H1 (cell line): ENCODE data around the gene PMFBP1. TPM values are rescaled to one million over a fixed set of nuclear protein-coding genes. Genes with fewer than 3 reads are reported as not detected.

Source experiments
- BRCA1 ChIP-seq: IDR thresholded peaks from 2 replicates; pipeline ENCODE4 v1.6.1; 2012; ENCODE audit warnings: low read depth, low read length, improper control_type of control experiment
- KDM1A ChIP-seq: fragments of 200-600, 300-600 bp; sonication (generic); IDR thresholded peaks from 2 replicates; pipeline ENCODE4 v1.7.1; 2016; ENCODE audit warnings: mild to moderate bottlenecking, low read length, borderline replicate concordance
- KDM4A ChIP-seq: IDR thresholded peaks from one replicate; pipeline ENCODE4 v1.7.1; 2012; ENCODE audit warnings: low read depth, mild to moderate bottlenecking, moderate library complexity, low read length, inconsistent platforms; ENCODE audit not compliant: severe bottlenecking
- POU5F1 ChIP-seq: IDR thresholded peaks from 2 replicates; pipeline ENCODE4 v1.6.1; 2011; ENCODE audit warnings: low read depth, mild to moderate bottlenecking, low read length, moderate library complexity
- SIN3A ChIP-seq, 2 experiments: IDR thresholded peaks in 1 of 2; conservative IDR thresholded peaks in 1 of 2; 2 replicates each; pipeline ENCODE4 v1.6.1; 2011 to 2012; ENCODE audit warnings: low read length in 2 of 2, improper control_type of control experiment in 1 of 2, low read depth in 1 of 2, mild to moderate bottlenecking in 1 of 2
- SP1 ChIP-seq: IDR thresholded peaks from 2 replicates; pipeline ENCODE4 v1.6.1; 2011; ENCODE audit warnings: low read depth, low read length
- TAF1 ChIP-seq: IDR thresholded peaks from 2 replicates; pipeline ENCODE4 v1.6.1; 2011; ENCODE audit warnings: mild to moderate bottlenecking, low read depth, low read length
- YY1 ChIP-seq: IDR thresholded peaks from 2 replicates; pipeline ENCODE4 v1.6.1; 2011; ENCODE audit warnings: low read depth, mild to moderate bottlenecking, low read length
- polyA plus RNA-seq, 7 experiments: library from polyadenylated mRNA; depleted of rRNA in 3 of 7; stranded (reverse) in 5 of 7; unstranded in 2 of 7; fragments of >200 nt in 5 of 7; fragments of 200-250 nt in 2 of 7; gene quantifications; 1 replicate in 5 of 7; 2 replicates in 1 of 7; 4 replicates in 1 of 7; pipeline versions ENCODE4 v1.2.1 to v1.2.3, GENCODE V29; 2011 to 2013; ENCODE audit warnings: missing spikeins in 2 of 7, mixed read lengths in 2 of 7
- total RNA-seq: library from RNA; stranded (reverse); fragmentation: NEBNext Ultra II Directional; extraction: Animal tissue kit (Norgen Biotek cat#: 25700); gene quantifications from 2 replicates; pipeline ENCODE4 v1.2.1, GENCODE V29; 2021

Gene PMFBP1
- total and polyA plus RNA-seq, 2 of the 8 experiments (the other 6 are each of a cell fraction or from before 2014, with no cell fraction given) = 0.32 to 1.6 TPM

DNA sequence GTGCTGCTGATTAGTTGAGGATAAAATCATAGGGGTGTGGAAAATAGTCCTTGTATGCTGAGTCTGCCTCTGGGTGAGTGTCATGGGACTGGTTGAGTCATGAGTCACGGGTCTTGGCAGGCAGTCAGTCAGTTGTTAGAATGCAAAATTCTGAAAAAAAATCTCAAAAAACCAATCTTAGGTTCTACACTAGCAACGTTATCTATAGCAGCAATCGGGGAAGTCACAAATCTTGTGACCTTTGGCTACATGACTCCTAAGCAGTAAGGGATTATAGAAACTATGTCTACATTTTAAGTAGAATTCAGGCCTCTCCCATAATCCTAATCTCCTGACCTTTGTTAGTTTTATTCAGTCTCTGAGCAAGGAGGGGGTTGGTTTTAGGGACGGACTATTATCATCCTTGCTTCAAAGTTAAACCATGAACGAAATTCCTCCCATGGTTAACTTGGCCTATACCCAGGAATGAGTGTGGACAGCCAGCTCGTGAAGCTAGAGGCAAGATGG lies 18.0 kb upstream of the PMFBP1 start (continued):
- TF ChIP-seq SIN3A (conservative IDR thresholded peaks at IDR 0.05 in 1 of 2, IDR thresholded peaks at IDR 0.05 in 1 of 2; ENCODE audit: low read depth in 1 of 2, low read length in 2 of 2) = no peak
- TF ChIP-seq YY1 = no peak
- TF ChIP-seq KDM4A = no peak
- no peak for TF ChIP-seq POU5F1
- TF ChIP-seq TAF1 = no peak
- TF ChIP-seq KDM1A = no peak
- TF ChIP-seq SP1 = no peak
- TF ChIP-seq BRCA1 = no peak
